LNCAP (cell line): Measurements from ENCODE around the gene UCMA.
A peak's percentile ranks its signal among the peaks of the same experiment; 100 is the strongest.

Source experiments
- TF ChIP-seq, protein P1 (sequence below): fragments of 450-650 bp; IDR thresholded peaks from 2 replicates; pipeline ENCODE4 v1.5.1; 2017; ENCODE audit warnings: mild to moderate bottlenecking

The UCMA gene

GRCh38 chr10:13213163-13213562 is 21.0 kb downstream of the UCMA start:
- TF ChIP-seq, protein P1, sequence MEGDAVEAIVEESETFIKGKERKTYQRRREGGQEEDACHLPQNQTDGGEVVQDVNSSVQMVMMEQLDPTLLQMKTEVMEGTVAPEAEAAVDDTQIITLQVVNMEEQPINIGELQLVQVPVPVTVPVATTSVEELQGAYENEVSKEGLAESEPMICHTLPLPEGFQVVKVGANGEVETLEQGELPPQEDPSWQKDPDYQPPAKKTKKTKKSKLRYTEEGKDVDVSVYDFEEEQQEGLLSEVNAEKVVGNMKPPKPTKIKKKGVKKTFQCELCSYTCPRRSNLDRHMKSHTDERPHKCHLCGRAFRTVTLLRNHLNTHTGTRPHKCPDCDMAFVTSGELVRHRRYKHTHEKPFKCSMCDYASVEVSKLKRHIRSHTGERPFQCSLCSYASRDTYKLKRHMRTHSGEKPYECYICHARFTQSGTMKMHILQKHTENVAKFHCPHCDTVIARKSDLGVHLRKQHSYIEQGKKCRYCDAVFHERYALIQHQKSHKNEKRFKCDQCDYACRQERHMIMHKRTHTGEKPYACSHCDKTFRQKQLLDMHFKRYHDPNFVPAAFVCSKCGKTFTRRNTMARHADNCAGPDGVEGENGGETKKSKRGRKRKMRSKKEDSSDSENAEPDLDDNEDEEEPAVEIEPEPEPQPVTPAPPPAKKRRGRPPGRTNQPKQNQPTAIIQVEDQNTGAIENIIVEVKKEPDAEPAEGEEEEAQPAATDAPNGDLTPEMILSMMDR, result no peak

DNA sequence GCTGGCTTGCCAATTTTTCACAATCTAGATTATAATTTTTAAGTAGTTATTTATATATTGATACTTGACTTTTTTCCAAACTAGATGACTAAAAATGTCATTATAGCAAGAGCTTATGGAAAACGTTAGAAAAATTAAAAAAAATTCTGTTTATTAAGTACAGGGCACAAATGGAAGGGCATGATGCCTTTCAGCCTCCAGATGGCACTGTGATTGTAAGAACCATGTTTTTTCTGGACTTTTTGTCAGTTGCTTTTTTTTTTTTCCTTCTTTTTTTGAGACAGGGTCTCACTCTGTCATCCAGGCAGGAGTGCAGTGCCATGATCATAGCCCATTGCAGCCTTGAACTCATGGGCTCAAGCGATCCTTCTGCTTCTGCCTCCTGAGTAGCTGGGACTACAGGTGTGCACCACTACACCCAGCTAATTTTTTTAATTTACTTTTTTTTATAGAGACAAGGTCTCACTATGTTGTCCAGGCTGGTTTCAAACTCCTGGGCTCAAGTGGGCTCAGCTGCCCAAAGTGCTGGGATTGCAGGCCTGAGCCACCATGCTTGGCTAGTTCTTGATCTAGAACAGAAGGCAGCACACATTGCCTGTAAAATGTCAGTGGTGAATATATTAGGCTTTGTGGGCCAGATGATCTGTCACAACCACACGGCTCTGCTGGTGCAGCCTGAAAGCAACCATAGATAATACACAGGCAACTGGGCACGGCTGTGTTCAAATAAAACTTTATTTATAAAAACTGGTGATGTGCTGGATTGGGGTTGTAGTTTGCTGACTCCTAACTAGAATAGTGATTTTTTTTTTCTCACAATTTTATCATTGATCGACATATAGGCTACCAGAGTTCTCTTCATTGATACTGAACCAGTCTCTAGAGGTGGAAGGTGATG is 27.4 kb downstream of the UCMA start:
- TF ChIP-seq, protein P1, result peak; percentile 64

DNA sequence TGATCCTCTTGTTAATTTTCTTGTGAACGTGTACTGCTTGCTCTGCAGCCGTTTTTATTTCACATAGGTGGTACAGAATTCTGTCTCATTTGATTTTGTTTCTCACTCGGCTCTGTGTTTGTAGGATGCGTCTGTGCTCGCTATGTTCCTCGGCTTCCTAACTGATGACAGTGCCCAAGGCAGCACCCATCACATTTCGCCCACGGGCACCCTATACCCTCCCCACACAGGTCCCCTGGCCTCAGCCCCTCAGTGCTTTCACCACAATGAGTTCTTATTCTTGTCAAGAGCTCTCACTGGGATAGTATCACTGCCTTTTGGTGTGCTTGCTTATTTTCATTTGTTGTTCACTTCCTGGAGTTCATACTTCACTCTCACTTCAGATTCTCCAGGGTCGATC is 28.1 kb downstream of the UCMA start:
- TF ChIP-seq, protein P1, result no peak

DNA sequence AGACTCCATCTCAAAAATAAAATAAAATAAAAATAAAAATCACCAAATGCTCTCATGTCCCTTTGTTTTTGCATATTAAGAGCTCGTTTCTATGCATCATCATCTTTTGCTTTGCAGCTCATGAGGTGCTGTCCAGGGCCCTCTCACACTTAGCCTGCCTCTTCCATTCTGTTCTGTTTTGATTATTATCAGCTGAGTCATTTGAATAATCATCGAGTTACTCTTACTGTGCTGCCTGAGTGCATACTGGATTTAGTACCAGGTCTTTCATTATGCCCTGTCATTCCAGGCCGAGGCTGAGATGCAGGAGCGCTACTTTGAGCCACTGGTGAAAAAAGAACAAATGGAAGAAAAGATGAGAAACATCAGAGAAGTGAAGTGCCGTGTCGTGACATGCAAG is 33.0 kb downstream of the UCMA start:
- TF ChIP-seq, protein P1, result no peak

- TF ChIP-seq, protein P1, result no peak
Observed at GRCh38 chr10:13195016-13195415, 39.2 kb downstream of the UCMA start.

GRCh38 chr10:13193637-13194036 is 40.5 kb downstream of the UCMA start:
- TF ChIP-seq, protein P1, result no peak

- TF ChIP-seq, protein P1, result no peak
Observed at GRCh38 chr10:13191362-13191761, 42.8 kb downstream of the UCMA start.

GRCh38 chr10:13190816-13191215 is 43.4 kb downstream of the UCMA start:
- TF ChIP-seq, protein P1, result no peak
